HS-5 (cell line): ENCODE data around the gene IMP4.

ENCODE experiments used
- DNase-seq: peaks from one replicate; pipeline ENCODE4 v3.0.0-alpha.2; 2012; ENCODE audit warnings: low read depth

The IMP4 gene

GRCh38 chr2:130357864-130358263 lies 15.2 kb downstream of the IMP4 start:
- no peak for DNase-seq

- no peak for DNase-seq
These were observed 16.0 kb downstream of the IMP4 start for GRCh38 chr2:130358420-130359350.

- DNase-seq, result no peak
These were observed 16.8 kb downstream of the IMP4 start for GRCh38 chr2:130359466-130359865.

- no peak for DNase-seq
These were observed 20.8 kb downstream of the IMP4 start for GRCh38 chr2:130363479-130363878.

- no peak for DNase-seq
These were observed 22.4 kb downstream of the IMP4 start for GRCh38 chr2:130365075-130365474.

- DNase-seq, result no peak
These were observed 23.3 kb downstream of the IMP4 start for GRCh38 chr2:130365963-130366362.

GRCh38 chr2:130366720-130367119 lies 24.0 kb downstream of the IMP4 start:
- DNase-seq, result no peak

- no peak for DNase-seq
These were observed 26.1 kb downstream of the IMP4 start for GRCh38 chr2:130368786-130369185.

GRCh38 chr2:130369311-130369964 lies 26.7 kb downstream of the IMP4 start:
- no peak for DNase-seq

GRCh38 chr2:130369965-130370341 lies 27.3 kb downstream of the IMP4 start:
- DNase-seq, result no peak

GRCh38 chr2:130370490-130370889 lies 27.8 kb downstream of the IMP4 start:
- DNase-seq, result no peak

GRCh38 chr2:130371723-130372054 lies 29.0 kb downstream of the IMP4 start:
- no peak for DNase-seq

- no peak for DNase-seq
These were observed 29.5 kb downstream of the IMP4 start for GRCh38 chr2:130372055-130372832.

GRCh38 chr2:130372833-130373807 lies 30.4 kb downstream of the IMP4 start:
- DNase-seq, result no peak

GRCh38 chr2:130373808-130374365 lies 31.2 kb downstream of the IMP4 start:
- no peak for DNase-seq

GRCh38 chr2:130374587-130375290 lies 32.0 kb downstream of the IMP4 start:
- DNase-seq, result no peak

GRCh38 chr2:130375291-130376266 lies 32.9 kb downstream of the IMP4 start:
- no peak for DNase-seq

GRCh38 chr2:130376433-130377293 lies 34.0 kb downstream of the IMP4 start:
- no peak for DNase-seq
